NCI-H2081 treated with DMSO at 0.1 percent for 48 hours (cell line): ENCODE results near the gene SLC13A3.
A peak's percentile ranks its signal among the peaks of the same experiment; 100 is the strongest.

Source experiments
- DNase-seq: peaks from one replicate; lab custom pipeline; 2025; lab: John Stamatoyannopoulos, UW

Gene SLC13A3

GRCh38 chr20:46651091-46651962, at the start of gene SLC13A3:
TSS of gene SLC13A3 (minus strand) at chr20:46651459. CDS start at chr20:46651421, 38 bp downstream.
- no peak for DNase-seq

GRCh38 chr20:46701057-46701456, 49.8 kb upstream of the SLC13A3 start:
- DNase-seq: no peak

- DNase-seq: no peak
Measured at GRCh38 chr20:46700481-46700880, 49.2 kb upstream of the SLC13A3 start.

- DNase-seq: no peak
Measured at GRCh38 chr20:46699651-46700359, 48.5 kb upstream of the SLC13A3 start.

DNA sequence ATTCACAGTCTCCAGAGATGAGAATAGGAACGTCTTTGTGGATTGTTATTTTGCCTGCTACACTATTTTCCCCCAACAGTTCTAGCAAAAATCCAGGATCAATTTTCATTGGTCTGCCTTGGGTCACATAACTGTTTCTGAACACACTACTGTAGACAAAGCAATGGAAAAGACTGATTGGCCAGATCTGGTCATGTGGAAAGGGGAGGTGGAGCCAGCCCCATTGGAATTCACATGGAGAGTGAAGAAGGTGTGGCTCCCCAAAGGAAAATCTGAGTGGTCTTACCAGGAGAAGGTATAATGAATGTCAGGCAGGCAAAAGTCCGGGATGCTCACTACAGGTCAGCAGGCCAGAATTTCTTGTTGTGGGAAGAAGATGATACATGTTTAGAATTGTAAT, 47.5 kb upstream of the SLC13A3 start:
- DNase-seq: no peak

- DNase-seq: no peak
Measured at GRCh38 chr20:46696791-46697279, 45.6 kb upstream of the SLC13A3 start.

DNA sequence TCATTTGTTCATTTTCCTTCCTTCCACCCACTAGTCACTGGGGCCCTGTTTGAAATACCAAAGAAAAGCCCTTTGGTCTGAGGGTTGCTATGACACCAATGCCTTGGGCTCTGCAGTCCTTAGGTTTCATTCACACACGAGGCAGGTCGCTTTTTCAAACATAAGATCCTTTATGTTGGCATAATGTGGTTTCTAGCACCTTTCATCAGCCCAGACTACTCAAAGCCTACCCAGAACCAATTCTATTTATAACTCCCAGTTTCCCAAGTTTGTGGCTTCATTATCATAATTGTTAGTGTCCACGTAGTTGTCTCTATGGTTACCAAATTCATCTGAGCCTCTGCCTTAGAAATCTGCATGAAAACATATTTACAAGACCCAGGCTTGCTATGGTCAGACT, 44.6 kb upstream of the SLC13A3 start:
- no peak for DNase-seq

- DNase-seq: no peak
Measured at GRCh38 chr20:46694484-46694883, 43.2 kb upstream of the SLC13A3 start.

GRCh38 chr20:46691196-46691595, 39.9 kb upstream of the SLC13A3 start:
- no peak for DNase-seq

- DNase-seq: no peak
Measured at GRCh38 chr20:46690219-46691106, 39.2 kb upstream of the SLC13A3 start.

GRCh38 chr20:46689754-46690085, 38.5 kb upstream of the SLC13A3 start:
- no peak for DNase-seq

DNA sequence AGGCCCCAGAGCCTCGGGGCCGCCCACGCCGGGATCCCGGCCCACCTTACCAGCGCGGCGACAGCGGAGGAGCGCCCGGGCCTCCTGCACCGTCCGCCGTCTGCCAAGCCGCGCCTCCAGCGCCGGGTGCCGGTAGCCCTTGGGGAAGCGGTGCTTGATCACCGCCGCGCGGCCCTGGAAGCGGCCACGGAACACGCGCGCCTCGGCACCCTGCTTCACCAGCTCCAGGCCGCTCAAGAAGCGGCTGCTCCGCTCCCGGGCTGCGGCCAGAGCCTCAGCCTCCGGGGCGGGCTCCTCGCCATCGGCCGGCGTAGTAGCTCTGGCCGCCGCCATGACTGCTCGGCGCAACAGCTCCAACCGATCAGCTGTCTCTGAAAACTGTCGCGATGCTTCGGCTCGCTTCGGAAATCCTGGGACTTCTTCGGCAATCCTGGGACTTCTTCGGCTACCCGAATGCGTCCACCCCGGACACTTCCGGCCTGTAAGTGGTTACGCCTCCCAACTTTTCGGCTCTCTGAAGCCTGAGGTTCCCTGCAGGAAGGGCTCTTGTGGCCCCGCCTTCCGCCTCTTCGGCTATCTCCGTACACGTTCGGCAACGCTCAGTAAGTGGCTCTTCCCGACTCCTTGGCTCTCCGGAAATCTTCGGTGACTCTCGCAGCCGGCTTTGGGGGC, 38.0 kb upstream of the SLC13A3 start, which contains the start of gene TP53RK:
Gene TP53RK (minus strand): TSS at position 363 of the 672 bp plus-strand sequence. CDS start 30 bp downstream, at position 333.
- DNase-seq: peak; percentile 19

- DNase-seq: no peak
Measured at GRCh38 chr20:46688151-46689081, 37.2 kb upstream of the SLC13A3 start.

DNA sequence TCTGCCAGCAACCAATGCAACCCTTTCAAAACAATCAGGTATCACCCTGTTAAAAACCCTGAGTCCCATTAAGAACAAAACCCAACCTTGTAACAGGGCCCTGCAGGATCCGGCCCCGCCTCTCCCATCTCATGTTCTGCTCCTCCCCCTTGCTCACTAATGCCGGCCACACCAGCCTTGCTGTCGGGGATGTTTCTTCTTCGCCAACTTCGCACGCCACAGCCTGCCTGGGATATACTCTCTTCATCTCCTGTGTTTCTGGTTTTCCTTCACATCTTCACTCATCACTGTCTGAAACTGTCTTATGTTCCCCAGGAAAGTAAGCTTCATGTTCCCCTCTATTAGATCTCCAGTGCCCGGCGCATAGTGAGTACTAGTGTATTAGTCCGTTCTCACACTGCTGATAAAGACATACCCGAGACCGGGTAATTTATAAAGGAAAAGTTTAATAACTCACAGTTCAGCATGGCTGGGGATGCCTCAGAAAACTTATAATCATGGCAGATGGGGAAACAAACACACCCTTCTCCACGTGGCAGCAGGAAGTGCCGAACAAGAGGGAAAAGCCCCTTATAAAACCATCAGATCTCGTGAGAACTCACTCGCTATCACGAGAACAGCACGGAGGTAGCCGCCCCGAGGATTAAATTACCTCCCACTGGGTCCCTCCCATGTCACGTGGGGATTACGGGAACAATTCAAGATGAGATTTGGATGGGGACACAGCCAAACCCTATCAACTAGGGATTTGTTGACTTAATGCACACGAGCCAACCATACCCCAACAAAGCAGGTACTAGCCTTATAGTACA, 32.9 kb upstream of the SLC13A3 start:
- no peak for DNase-seq

GRCh38 chr20:46683668-46683938, 32.3 kb upstream of the SLC13A3 start:
- DNase-seq: no peak

- DNase-seq: no peak
Measured at GRCh38 chr20:46683011-46683667, 31.9 kb upstream of the SLC13A3 start.

- no peak for DNase-seq
Measured at GRCh38 chr20:46682063-46682821, 31.0 kb upstream of the SLC13A3 start.
